ENCODE results near the gene GLCCI1. TPM values are rescaled to one million over a fixed set of nuclear protein-coding genes. Genes with fewer than 3 reads are reported as not detected.

Gene GLCCI1
- total and polyA plus RNA-seq, 4 experiments from 2014 or later, result 10.4 to 49.7 (median 34.3) TPM

DNA sequence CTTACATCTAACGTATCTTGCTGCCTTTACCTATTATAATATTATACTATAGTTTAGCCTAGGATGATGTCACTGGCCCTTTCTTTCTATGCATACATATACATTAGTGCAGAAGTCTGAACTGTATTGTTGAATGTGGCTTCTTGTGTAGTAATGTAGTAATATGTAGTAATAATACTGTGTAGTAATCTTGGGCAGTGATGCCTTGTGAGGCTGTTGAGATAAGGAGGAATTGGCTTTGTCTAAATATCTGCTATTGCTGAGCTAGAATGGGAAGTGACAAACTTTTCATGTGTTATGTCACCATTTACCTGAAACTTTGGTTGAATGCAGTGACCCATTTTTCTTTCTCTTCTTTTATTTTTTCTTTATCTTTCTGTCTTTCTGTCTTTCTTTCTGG is 11.0 kb downstream of the GLCCI1 start:
- Mint-ChIP-seq H3K4me3 (peak overlapping the region in 1 of 8 donors; percentile 45), H3K9me3 (no peaks in the 10 kb centered on the region), H3K4me1 (peaks cover 49 to 85% (median 57%) of the 10 kb centered on the region in 4 donors), H3K36me3 (peaks cover 0 to 15% of the 10 kb centered on the region in 2 donors), H3K27ac (peak overlapping the region in 2 of 7 donors; percentile 38 to 73), H3K27me3 (no peaks in the 10 kb centered on the region)
- Histone ChIP-seq H3K9me3 (ENCODE audit: control insufficient read depth in 1 of 2, low read length in 2 of 2) (no peaks in the 10 kb centered on the region), H3K36me3 (ENCODE audit: insufficient read depth, low read length) (no peaks in the 10 kb centered on the region), H3K27ac (ENCODE audit: low read depth, low read length) (no peak overlapping the region), H3K27me3 (ENCODE audit: insufficient read depth, low read length) (no peaks in the 10 kb centered on the region), H3K4me3 (ENCODE audit: low read length in 2 of 2) (no peak overlapping the region), H3K4me1 (ENCODE audit: insufficient read depth, low read length) (peaks cover 76% of the 10 kb centered on the region)
- intact Hi-C loops (cut with micrococcal nuclease), result loop anchor here (1.0 kb wide), 1 partner anchor 9 kb away; no protein-coding TSS in a partner anchor
- POLR2A ChIA-PET (ENCODE audit: partially characterized antibody), result interaction anchor here (1.0 to 4.8 kb wide), 3 partner anchors 11 to 339 kb away, joined by 4 to 39 read pairs (median 6); partner anchors contain the start of genes GLCCI1 and UMAD1
- no peak for DNase-seq
- CTCF ChIA-PET (ENCODE audit: partially characterized antibody), result interaction anchor here (1.5 kb wide), 1 partner anchor 9 kb away, joined by 6 read pairs; no protein-coding TSS in a partner anchor

DNA sequence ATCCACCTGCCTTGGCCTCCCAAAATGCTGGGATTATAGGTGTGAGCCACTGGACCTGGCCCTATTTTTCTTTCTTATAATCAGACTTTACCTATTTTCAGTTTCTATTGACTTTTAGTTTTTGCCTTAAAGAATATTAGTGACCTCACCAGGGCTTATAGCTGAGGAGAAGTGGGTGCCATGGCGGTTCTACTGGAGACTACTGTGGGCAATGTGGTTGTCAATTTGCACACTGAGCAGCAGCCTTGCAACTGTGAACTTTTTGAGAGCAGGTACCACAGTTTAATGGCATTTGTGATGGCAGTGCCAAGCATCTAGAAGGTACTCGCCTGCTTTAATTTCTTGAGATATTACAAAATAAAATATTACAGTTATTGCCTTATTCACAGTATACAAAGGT is 11.5 kb downstream of the GLCCI1 start:
- no peaks in the 10 kb centered on the region for H3K9me3 Mint-ChIP-seq
- H3K9me3 ChIP-seq (ENCODE audit: control insufficient read depth in 1 of 2, low read length in 2 of 2), result no peaks in the 10 kb centered on the region
- no peak for DNase-seq
- H3K36me3 ChIP-seq (ENCODE audit: insufficient read depth, low read length), result no peaks in the 10 kb centered on the region
- H3K4me1 Mint-ChIP-seq, result peaks cover 51 to 86% (median 57%) of the 10 kb centered on the region in 4 donors
- POLR2A ChIA-PET (ENCODE audit: partially characterized antibody), result interaction anchor here (2.1 to 4.8 kb wide), 2 partner anchors 11 kb away, joined by 6 to 39 read pairs; partner anchors contain the start of gene GLCCI1
- no peak overlapping the region for H3K4me3 ChIP-seq (ENCODE audit: low read length in 2 of 2)
- intact Hi-C loops (cut with micrococcal nuclease), result no loop called here
- peak overlapping the region in 2 of 7 donors; percentile 25 to 38 for H3K27ac Mint-ChIP-seq
- H3K27me3 Mint-ChIP-seq, result no peaks in the 10 kb centered on the region
- H3K27ac ChIP-seq (ENCODE audit: low read depth, low read length), result no peak overlapping the region
- peaks cover 72% of the 10 kb centered on the region for H3K4me1 ChIP-seq (ENCODE audit: insufficient read depth, low read length)
- H3K27me3 ChIP-seq (ENCODE audit: insufficient read depth, low read length), result no peaks in the 10 kb centered on the region
- CTCF ChIA-PET (ENCODE audit: partially characterized antibody), result no interaction called here
- peaks cover 0 to 15% of the 10 kb centered on the region in 2 donors for H3K36me3 Mint-ChIP-seq
- H3K4me3 Mint-ChIP-seq, result no peak overlapping the region

DNA sequence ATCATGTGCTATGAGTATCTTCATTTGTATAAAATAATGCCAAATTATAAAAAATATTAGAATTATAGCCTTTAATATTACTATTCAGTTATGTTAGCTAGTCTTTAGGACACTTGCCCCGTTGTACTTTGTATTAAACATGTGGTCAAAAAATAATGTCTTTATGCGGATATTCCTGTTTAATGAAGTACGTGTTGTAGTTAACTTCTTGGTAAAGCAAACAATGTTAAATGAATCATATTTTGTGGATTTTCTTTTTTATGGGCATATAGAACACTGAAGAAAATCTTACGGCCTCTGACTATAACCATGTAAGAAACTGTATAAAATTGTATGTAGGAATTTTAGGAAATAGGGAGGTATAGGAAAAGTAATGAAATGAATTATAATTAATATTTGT is 14.3 kb downstream of the GLCCI1 start:
- Mint-ChIP-seq H3K36me3 (peaks cover 0 to 15% of the 10 kb centered on the region in 2 donors), H3K4me1 (peaks cover 39 to 83% (median 59%) of the 10 kb centered on the region in 4 donors), H3K4me3 (no peak overlapping the region), H3K9me3 (no peaks in the 10 kb centered on the region), H3K27me3 (no peaks in the 10 kb centered on the region), H3K27ac (peak overlapping the region in 1 of 7 donors; percentile 26)
- no peaks in the 10 kb centered on the region for H3K27me3 ChIP-seq (ENCODE audit: insufficient read depth, low read length)
- no peak overlapping the region for H3K27ac ChIP-seq (ENCODE audit: low read depth, low read length)
- POLR2A ChIA-PET (ENCODE audit: partially characterized antibody), result interaction anchor here (4.4 kb wide), 1 partner anchor 13 kb away, joined by 26 read pairs; the partner anchor contains the start of gene GLCCI1
- no peaks in the 10 kb centered on the region for H3K9me3 ChIP-seq (ENCODE audit: control insufficient read depth in 1 of 2, low read length in 2 of 2)
- no peak overlapping the region for H3K4me3 ChIP-seq (ENCODE audit: low read length in 2 of 2)
- intact Hi-C loops (cut with micrococcal nuclease), result loop anchor here (2.0 kb wide), 1 partner anchor 14 kb away; no protein-coding TSS in a partner anchor
- no peak for DNase-seq
- peaks cover 66% of the 10 kb centered on the region for H3K4me1 ChIP-seq (ENCODE audit: insufficient read depth, low read length)
- H3K36me3 ChIP-seq (ENCODE audit: insufficient read depth, low read length), result no peaks in the 10 kb centered on the region
- CTCF ChIA-PET (ENCODE audit: partially characterized antibody), result no interaction called here

DNA sequence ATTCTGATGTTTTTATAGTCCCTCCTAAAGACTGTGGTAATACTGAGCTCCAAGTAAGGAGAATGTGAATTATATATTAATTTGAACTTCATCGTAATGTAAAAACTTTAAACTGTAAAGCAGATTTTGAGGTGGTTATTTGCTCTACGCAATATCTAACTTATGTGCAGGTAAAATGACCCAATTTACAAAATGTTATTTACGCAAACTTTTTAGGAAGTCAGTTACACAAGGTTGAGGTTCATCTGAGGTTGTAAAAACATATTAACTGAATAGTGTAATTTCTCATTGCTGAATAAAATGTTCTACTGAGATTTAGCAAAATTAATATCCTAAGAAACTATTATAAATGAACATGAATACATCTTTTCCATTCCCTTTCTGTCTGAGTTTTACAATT is 15.8 kb downstream of the GLCCI1 start:
- no peak for DNase-seq
- no peak overlapping the region for H3K27ac ChIP-seq (ENCODE audit: low read depth, low read length)
- no peaks in the 10 kb centered on the region for H3K9me3 ChIP-seq (ENCODE audit: control insufficient read depth in 1 of 2, low read length in 2 of 2)
- H3K27me3 Mint-ChIP-seq, result no peaks in the 10 kb centered on the region
- H3K36me3 Mint-ChIP-seq, result peaks cover 0 to 15% of the 10 kb centered on the region in 2 donors
- no peak overlapping the region for H3K27ac Mint-ChIP-seq
- H3K4me1 ChIP-seq (ENCODE audit: insufficient read depth, low read length), result peaks cover 71% of the 10 kb centered on the region
- H3K27me3 ChIP-seq (ENCODE audit: insufficient read depth, low read length), result no peaks in the 10 kb centered on the region
- H3K9me3 Mint-ChIP-seq, result no peaks in the 10 kb centered on the region
- no peak overlapping the region for H3K4me3 Mint-ChIP-seq
- H3K36me3 ChIP-seq (ENCODE audit: insufficient read depth, low read length), result no peaks in the 10 kb centered on the region
- POLR2A ChIA-PET (ENCODE audit: partially characterized antibody), result interaction anchor here (4.4 kb wide), 1 partner anchor 14 kb away, joined by 26 read pairs; the partner anchor contains the start of gene GLCCI1
- intact Hi-C loops (cut with micrococcal nuclease), result no loop called here
- no peak overlapping the region for H3K4me3 ChIP-seq (ENCODE audit: low read length in 2 of 2)
- peaks cover 49 to 89% (median 67%) of the 10 kb centered on the region in 4 donors for H3K4me1 Mint-ChIP-seq
- CTCF ChIA-PET (ENCODE audit: partially characterized antibody), result no interaction called here

DNA sequence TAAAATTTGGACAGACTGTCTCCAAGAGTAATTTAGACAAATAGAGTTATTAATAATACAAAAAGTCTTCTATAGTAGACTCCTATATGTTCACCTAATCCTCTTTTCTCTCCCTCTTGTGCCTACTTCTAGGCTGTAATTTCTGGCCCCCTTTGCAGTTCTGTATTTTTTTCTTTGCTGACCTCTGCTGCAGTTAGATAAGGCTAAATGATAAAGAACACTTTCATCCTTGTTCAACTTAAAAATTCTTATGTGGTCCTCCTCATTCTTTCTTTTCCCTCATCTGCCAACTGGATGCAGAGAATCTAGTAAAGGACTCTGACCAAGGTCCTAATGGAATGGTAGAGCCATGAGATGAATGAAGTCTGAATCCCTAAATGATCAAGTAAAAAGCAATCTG is 20.1 kb downstream of the GLCCI1 start:
- Mint-ChIP-seq H3K4me3 (peak overlapping the region in 7 of 8 donors; percentile 0 to 66 (median 9)), H3K36me3 (peaks cover 13 to 15% of the 10 kb centered on the region in 2 donors), H3K4me1 (peaks cover 43 to 79% (median 61%) of the 10 kb centered on the region in 4 donors), H3K27ac (peak overlapping the region in 6 of 7 donors; percentile 20 to 83 (median 58)), H3K9me3 (peaks cover 0 to 19% (median 15%) of the 10 kb centered on the region in 8 donors), H3K27me3 (no peaks in the 10 kb centered on the region)
- intact Hi-C loops (cut with micrococcal nuclease), result loop anchor here (2.0 kb wide), 2 partner anchors 14 to 18 kb away; no protein-coding TSS in a partner anchor
- Histone ChIP-seq H3K9me3 (ENCODE audit: control insufficient read depth in 1 of 2, low read length in 2 of 2) (no peaks in the 10 kb centered on the region), H3K4me1 (ENCODE audit: insufficient read depth, low read length) (peaks cover 56% of the 10 kb centered on the region), H3K36me3 (ENCODE audit: insufficient read depth, low read length) (no peaks in the 10 kb centered on the region), H3K4me3 (ENCODE audit: low read length in 2 of 2) (no peak overlapping the region), H3K27me3 (ENCODE audit: insufficient read depth, low read length) (no peaks in the 10 kb centered on the region), H3K27ac (ENCODE audit: low read depth, low read length) (peak overlapping the region; percentile 12)
- CTCF ChIA-PET (ENCODE audit: partially characterized antibody), result interaction anchor here (1.1 to 1.3 kb wide), 2 partner anchors 18 to 47 kb away, joined by 4 to 7 read pairs; no protein-coding TSS in a partner anchor
- POLR2A ChIA-PET (ENCODE audit: partially characterized antibody), result interaction anchor here (1.3 to 4.2 kb wide), 4 partner anchors 12 to 348 kb away, joined by 5 to 52 read pairs (median 7); partner anchors contain the start of genes GLCCI1 and UMAD1
- DNase-seq, result no peak

DNA sequence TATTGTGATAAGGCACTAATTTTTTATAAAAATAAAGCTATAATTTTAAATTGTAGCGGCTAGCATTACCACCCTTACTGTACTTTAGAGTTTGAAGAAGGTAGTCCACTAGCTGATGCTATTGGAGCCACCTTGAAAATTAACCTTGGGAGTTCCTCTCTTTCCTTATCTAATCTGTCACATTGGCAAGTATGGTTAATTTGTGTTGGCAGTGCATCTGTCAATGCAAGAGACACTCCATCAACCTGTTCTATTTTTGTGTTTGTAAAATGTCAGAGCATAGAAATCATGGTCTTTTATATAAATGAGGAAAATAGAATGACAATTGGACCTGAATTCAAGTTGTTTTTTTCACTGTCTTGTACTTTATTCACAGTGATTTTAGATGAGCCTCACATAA is 20.5 kb downstream of the GLCCI1 start:
- peak overlapping the region; percentile 64 to 88 (median 83) for H3K4me3 Mint-ChIP-seq
- no peak for DNase-seq
- Histone ChIP-seq H3K4me1 (ENCODE audit: insufficient read depth, low read length) (peaks cover 55% of the 10 kb centered on the region), H3K27ac (ENCODE audit: low read depth, low read length) (peak overlapping the region; percentile 41), H3K4me3 (ENCODE audit: low read length in 2 of 2) (peak overlapping the region in 1 of 2 donors; percentile 20), H3K9me3 (ENCODE audit: control insufficient read depth in 1 of 2, low read length in 2 of 2) (no peaks in the 10 kb centered on the region), H3K36me3 (ENCODE audit: insufficient read depth, low read length) (no peaks in the 10 kb centered on the region), H3K27me3 (ENCODE audit: insufficient read depth, low read length) (no peaks in the 10 kb centered on the region)
- ChIA-PET POLR2A (ENCODE audit: partially characterized antibody) (interaction anchor here (0.7 to 4.2 kb wide), 5 partner anchors 11 to 349 kb away, joined by 3 to 52 read pairs (median 6); partner anchors contain the start of genes GLCCI1 and UMAD1), CTCF (ENCODE audit: partially characterized antibody) (interaction anchor here (1.1 to 1.3 kb wide), 2 partner anchors 19 to 47 kb away, joined by 4 to 7 read pairs; no protein-coding TSS in a partner anchor)
- H3K27me3 Mint-ChIP-seq, result no peaks in the 10 kb centered on the region
- H3K36me3 Mint-ChIP-seq, result peaks cover 13 to 15% of the 10 kb centered on the region in 2 donors
- H3K27ac Mint-ChIP-seq, result peak overlapping the region; percentile 20 to 89 (median 78)
- peaks cover 0 to 19% (median 15%) of the 10 kb centered on the region in 8 donors for H3K9me3 Mint-ChIP-seq
- intact Hi-C loops (cut with micrococcal nuclease), result loop anchor here (2.0 kb wide), 2 partner anchors 14 to 18 kb away; no protein-coding TSS in a partner anchor
- peaks cover 43 to 74% (median 60%) of the 10 kb centered on the region in 4 donors for H3K4me1 Mint-ChIP-seq
